Left renal cortex interstitium (tissue), 4 donors: ENCODE data around the gene TUBB8. TPM values are rescaled to one million over a fixed set of nuclear protein-coding genes. Genes with fewer than 3 reads are reported as not detected.
A peak's percentile ranks its signal among the peaks of the same experiment; 100 is the strongest.
"Not testable (repeated sequence)": the region's sequence is repeated elsewhere in the genome, so short reads cannot be mapped to it uniquely, and the experiment has no call there.

Source experiments
- DNase-seq, 4 donors: peaks; one replicate each; pipeline ENCODE4 v3.0.0-alpha.2; 2013; ENCODE audit warnings: low read depth in 4 of 4, low spot score in 2 of 4, missing footprints in 1 of 4
- polyA plus RNA-seq, 4 donors: library from polyadenylated mRNA; unstranded; fragments of 120-200 nt; gene quantifications; one replicate each; pipeline ENCODE4 v1.2.1, GENCODE V29; 2013; ENCODE audit not compliant: insufficient read length in 4 of 4

TUBB8 gene
- polyA plus RNA-seq = under 1 TPM; 0.41 to 0.96 (median 0.70) TPM

DNA sequence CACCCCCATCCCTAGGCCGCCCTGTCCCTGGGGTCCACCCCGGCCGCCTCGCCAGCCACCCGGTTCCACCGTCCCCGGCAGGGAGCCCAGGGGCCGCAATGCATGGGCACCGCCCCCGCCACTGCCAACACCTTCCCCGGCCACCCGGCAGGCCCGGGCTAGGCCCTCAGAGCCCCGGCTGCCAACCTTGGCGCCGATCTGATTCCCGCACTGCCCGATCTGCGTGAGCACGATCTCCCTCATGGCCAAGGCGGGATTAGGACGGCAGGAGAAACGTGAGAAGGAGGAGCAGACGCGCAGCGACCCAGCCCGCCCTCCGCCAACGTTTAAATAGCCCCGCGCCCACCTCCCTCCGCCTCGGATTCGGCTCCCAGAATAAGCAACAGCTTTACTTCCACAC lies at the start of gene TUBB8:
Gene TUBB8 (minus strand): TSS at position 301 of the 400 bp plus-strand sequence. CDS start 58 bp downstream, at position 243.
- DNase-seq = no peak

- DNase-seq = no peak
Observed at GRCh38 chr10:96466-96865, 47.4 kb upstream of the TUBB8 start.

DNA sequence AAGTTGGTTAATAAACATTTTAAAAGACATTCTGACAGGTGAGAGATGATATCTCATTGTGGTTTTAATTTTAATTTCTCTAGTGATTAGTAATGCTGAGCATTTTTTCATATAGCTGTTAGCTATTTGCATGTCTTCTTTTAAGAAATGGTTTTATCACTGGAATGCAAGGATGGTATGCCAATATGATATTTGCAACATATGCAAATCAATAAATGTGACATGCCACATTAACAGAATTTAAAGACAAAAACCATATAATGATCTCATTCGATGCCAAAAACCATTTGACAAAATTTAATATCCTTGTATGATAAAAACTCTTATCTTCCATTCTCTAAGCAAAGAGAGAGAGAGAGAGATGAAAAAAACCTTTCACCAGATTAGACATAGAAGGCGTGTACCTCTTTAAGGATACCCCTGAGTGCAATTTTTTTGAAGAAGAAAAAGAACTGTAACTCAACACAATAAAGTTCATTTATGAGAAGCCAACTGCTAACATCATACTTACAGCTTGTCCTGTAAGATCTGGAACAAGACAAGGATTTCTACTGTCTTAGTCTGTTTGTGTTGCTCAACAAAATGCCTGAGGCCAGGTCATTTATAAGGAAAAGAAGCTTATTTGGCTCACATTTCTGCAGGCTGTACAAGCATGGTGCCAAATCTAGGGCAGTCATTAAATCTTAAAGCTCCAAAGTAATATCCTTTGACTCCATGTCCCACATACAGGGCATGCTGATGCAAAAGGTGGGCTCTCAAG lies 46.4 kb upstream of the TUBB8 start:
- no peak for DNase-seq

DNA sequence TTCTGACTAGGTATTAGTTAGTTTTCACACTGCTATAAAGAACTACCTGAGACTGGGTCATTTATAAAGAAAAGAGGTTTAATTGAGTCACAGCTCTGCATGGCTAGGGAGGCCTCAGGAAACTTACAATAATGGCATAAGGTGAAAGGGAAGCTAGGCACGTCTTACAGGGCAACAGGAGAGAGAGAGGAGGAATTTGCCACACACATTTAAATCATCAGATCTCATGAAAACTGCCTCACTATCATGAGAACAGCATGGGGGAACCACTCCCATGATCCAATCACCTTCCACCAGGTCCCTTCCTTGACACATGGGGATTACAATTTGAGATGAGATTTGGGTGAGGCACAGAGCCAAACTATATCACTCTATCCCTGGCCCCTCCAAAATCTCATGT lies 45.5 kb upstream of the TUBB8 start:
- DNase-seq = no peak

- DNase-seq = no peak
Observed at GRCh38 chr10:92846-93245, 43.8 kb upstream of the TUBB8 start.

DNA sequence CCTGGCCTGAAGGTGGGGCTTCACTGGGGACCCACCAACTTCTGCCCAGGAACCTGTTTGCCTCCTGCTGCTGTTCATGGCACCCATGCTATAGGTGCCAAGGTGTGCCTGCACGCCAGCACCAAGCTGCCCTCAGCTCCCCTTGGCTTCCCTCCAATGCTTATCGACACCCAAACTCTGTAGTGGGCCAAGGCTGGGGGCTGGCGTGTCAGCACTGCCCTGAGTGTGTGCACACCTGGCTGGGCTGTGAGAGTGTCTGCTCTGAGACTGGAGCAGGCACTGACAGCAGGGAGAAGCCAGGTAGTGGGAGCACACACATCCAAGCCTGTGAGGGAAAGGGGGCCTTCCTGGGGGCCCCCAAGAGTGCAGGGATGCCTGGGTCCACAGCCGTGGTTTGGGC lies 43.1 kb upstream of the TUBB8 start:
- no peak for DNase-seq

- no peak for DNase-seq
Observed at GRCh38 chr10:91313-91712, 42.2 kb upstream of the TUBB8 start.

GRCh38 chr10:90161-90560 lies 41.1 kb upstream of the TUBB8 start:
- no peak for DNase-seq

- no peak for DNase-seq
Observed at GRCh38 chr10:89248-89647, 40.2 kb upstream of the TUBB8 start.

- no peak for DNase-seq
Observed at GRCh38 chr10:88253-88652, 39.2 kb upstream of the TUBB8 start.

GRCh38 chr10:87177-88080 lies 38.3 kb upstream of the TUBB8 start:
- DNase-seq = no peak

DNA sequence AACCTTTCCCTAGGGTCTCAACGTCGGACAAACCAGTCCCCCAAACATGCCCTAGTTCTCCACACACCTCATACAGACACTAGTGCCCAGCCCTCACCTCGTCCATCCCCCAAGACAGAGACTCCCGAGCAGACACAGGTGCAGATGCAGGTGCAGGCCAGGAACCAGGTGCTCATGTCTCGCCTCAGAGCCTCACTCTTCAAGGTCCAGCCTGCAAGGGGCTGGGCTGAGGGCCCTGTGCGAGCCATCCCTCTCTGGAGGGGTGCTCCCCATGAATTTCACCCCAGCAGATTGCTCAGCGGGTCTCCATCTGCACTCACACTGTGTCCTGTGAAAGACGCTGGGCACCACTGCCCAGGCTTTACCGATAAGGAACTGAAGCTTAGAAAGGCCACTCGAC lies 36.9 kb upstream of the TUBB8 start:
- no peak for DNase-seq

DNA sequence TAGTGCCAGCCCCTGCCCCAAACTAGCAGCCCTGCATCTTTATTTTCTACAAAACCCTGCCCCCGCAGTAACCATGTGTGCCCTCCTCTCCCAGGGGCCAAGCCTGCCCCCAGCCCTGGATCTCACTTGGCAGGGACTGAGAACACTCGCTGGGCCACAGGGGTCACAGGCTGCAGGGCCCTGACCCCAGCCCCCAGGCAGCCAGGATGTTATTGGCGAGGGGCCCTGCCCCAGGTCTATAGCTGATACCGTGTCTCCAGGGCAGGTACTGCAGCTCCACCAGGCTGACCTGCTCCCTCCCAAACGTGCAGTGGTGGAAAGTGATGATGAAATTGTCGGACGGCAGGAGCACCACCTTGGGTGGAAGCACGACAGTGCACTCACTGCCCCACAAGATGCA lies 35.9 kb upstream of the TUBB8 start:
- no peak for DNase-seq

GRCh38 chr10:83930-84530 lies 34.9 kb upstream of the TUBB8 start:
- DNase-seq = no peak

DNA sequence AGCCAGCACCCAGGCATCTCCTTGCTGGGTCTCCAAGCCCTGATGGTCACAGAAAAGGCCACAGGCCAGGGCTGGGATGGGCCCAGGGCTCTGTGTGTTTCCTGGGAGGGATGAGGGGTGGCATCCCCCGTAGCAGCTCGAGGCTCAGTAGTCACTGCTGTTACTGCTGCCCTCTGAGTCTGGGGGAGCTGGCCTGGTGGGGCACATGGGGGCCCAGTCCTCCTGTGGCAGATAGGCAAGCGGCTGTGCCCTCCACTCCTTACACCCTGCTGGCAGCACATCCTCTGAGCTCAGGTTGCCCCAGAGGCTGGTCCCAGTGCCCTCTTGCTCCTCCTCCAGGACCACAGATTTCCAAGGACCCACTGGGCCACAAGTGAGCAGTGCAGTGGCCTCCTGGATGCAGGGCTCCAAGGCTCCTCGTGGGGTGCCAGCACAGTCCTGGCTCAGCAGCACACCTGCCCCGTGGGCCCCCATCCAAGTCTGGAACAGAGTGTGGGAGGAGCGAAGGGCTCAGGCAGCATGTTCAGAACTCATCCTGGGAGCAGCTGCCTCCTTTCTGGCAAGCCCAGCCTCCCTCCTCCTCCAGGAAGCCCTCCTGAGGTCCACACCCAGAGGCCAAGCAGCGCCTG lies 31.5 kb upstream of the TUBB8 start:
- no peak for DNase-seq

- DNase-seq = no peak
Observed at GRCh38 chr10:79532-80215, 30.6 kb upstream of the TUBB8 start.

- DNase-seq = no peak
Observed at GRCh38 chr10:78556-78955, 29.5 kb upstream of the TUBB8 start.

GRCh38 chr10:74266-74621 lies 25.1 kb upstream of the TUBB8 start:
- not testable (repeated sequence) for DNase-seq

GRCh38 chr10:73543-74265 lies 24.6 kb upstream of the TUBB8 start:
- DNase-seq = peak in 1 of 4 donors; percentile 31

DNA sequence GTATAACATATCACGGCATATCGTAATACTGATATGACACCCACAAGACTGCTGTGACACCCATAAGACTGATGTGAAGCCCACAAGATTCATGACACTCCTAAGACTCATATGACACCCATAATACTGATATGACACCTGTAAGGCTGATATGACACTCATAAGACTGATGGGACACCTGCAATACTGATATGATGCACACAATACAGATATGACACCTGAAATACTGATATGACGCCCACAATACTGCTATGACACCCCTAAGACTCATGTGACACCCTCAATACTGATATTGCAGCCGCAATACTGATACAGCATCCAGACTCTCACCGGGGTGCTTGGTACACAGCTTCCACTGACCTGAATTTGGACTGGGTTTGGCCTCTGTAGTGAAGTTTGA lies 19.1 kb upstream of the TUBB8 start:
- not testable (repeated sequence) for DNase-seq
